KMS-11 (cell line): ENCODE data around the gene CACNA1I.

ENCODE experiments used
- H2AFZ ChIP-seq: fragments of 200-600 bp; sonication (generic); 2 replicates; pipeline ENCODE4 v1.6.1; 2016; ENCODE audit warnings: antibody characterized with exemption, mixed run types, low read depth
- H3K27ac ChIP-seq: fragments of 200-600 bp; sonication (generic); 2 replicates; pipeline ENCODE4 v1.6.1; 2016; ENCODE audit warnings: mild to moderate bottlenecking, mixed run types
- H3K27me3 ChIP-seq: fragments of 200-600 bp; sonication (generic); 2 replicates; pipeline ENCODE4 v1.6.1; 2017; ENCODE audit warnings: mild to moderate bottlenecking, low read depth, mixed run types, moderate library complexity; ENCODE audit not compliant: insufficient read depth
- H3K36me3 ChIP-seq: fragments of 200-600 bp; sonication (generic); 2 replicates; pipeline ENCODE4 v1.6.1; 2017; ENCODE audit warnings: mild to moderate bottlenecking, mixed run types; ENCODE audit not compliant: insufficient read depth
- H3K4me1 ChIP-seq: fragments of 200-600 bp; sonication (generic); 2 replicates; pipeline ENCODE4 v1.6.1; 2016; ENCODE audit warnings: mild to moderate bottlenecking, low read depth, mixed run types; ENCODE audit not compliant: poor library complexity, severe bottlenecking
- H3K4me2 ChIP-seq: fragments of 200-600 bp; sonication (generic); 2 replicates; pipeline ENCODE4 v1.7.0; 2016; ENCODE audit warnings: mild to moderate bottlenecking, mixed run types
- H3K4me3 ChIP-seq: fragments of 200-600 bp; sonication (generic); IDR thresholded peaks from 2 replicates; pipeline ENCODE4 v1.6.1; 2017; ENCODE audit warnings: low read depth, low read length, mixed read lengths; ENCODE audit not compliant: insufficient read depth
- H3K79me2 ChIP-seq: fragments of 200-600 bp; sonication (generic); 2 replicates; pipeline ENCODE4 v1.6.1; 2016; ENCODE audit warnings: low read depth, mixed run types; ENCODE audit not compliant: insufficient read depth
- H3K9ac ChIP-seq: fragments of 200-600 bp; sonication (generic); 2 replicates; pipeline ENCODE4 v1.6.1; 2016; ENCODE audit warnings: mild to moderate bottlenecking, mixed run types
- H4K20me1 ChIP-seq: fragments of 200-600 bp; sonication (generic); 2 replicates; pipeline ENCODE4 v1.6.1; 2016; ENCODE audit warnings: mild to moderate bottlenecking, mixed run types; ENCODE audit not compliant: insufficient read depth
- CTCF ChIP-seq: fragments of 200-600 bp; sonication (generic); conservative IDR thresholded peaks from 2 replicates; pipeline ENCODE4 v1.6.1; 2017; ENCODE audit warnings: low read depth, mild to moderate bottlenecking, antibody characterized with exemption, low read length, moderate library complexity, mixed read lengths

The CACNA1I gene

GRCh38 chr22:39575552-39575825, 4.9 kb downstream of the CACNA1I start:
- Histone ChIP-seq H3K4me3 (no peak overlapping the region), H4K20me1 (no peaks in the 10 kb centered on the region), H3K36me3 (no peaks in the 10 kb centered on the region), H3K79me2 (no peaks in the 10 kb centered on the region), H3K4me2 (no peak overlapping the region), H2AFZ (no peak overlapping the region), H3K27ac (no peak overlapping the region), H3K9ac (no peak overlapping the region), H3K4me1 (no peaks in the 10 kb centered on the region), H3K27me3 (peaks cover 92% of the 10 kb centered on the region)
- TF ChIP-seq CTCF: no peak

- no peaks in the 10 kb centered on the region for H3K36me3 ChIP-seq
- H3K79me2 ChIP-seq: no peaks in the 10 kb centered on the region
- no peaks in the 10 kb centered on the region for H4K20me1 ChIP-seq
- H3K9ac ChIP-seq: no peak overlapping the region
- no peak overlapping the region for H3K27ac ChIP-seq
- peaks cover 94% of the 10 kb centered on the region for H3K27me3 ChIP-seq
- no peak overlapping the region for H2AFZ ChIP-seq
- no peak for TF ChIP-seq CTCF
- H3K4me2 ChIP-seq: no peak overlapping the region
- H3K4me3 ChIP-seq: no peak overlapping the region
- no peaks in the 10 kb centered on the region for H3K4me1 ChIP-seq
Measured at GRCh38 chr22:39576027-39576426, 5.5 kb downstream of the CACNA1I start.

GRCh38 chr22:39577366-39577765, 6.8 kb downstream of the CACNA1I start:
- no peaks in the 10 kb centered on the region for H4K20me1 ChIP-seq
- no peaks in the 10 kb centered on the region for H3K79me2 ChIP-seq
- H2AFZ ChIP-seq: no peak overlapping the region
- H3K4me3 ChIP-seq: no peak overlapping the region
- TF ChIP-seq CTCF: no peak
- no peak overlapping the region for H3K4me2 ChIP-seq
- H3K27me3 ChIP-seq: peaks cover 96% of the 10 kb centered on the region
- H3K27ac ChIP-seq: no peak overlapping the region
- no peaks in the 10 kb centered on the region for H3K4me1 ChIP-seq
- no peak overlapping the region for H3K9ac ChIP-seq
- no peaks in the 10 kb centered on the region for H3K36me3 ChIP-seq

GRCh38 chr22:39577900-39578299, 7.3 kb downstream of the CACNA1I start:
- Histone ChIP-seq H3K36me3 (no peaks in the 10 kb centered on the region), H3K9ac (no peak overlapping the region), H3K4me3 (no peak overlapping the region), H2AFZ (no peak overlapping the region), H3K4me2 (no peak overlapping the region), H4K20me1 (no peaks in the 10 kb centered on the region), H3K4me1 (no peaks in the 10 kb centered on the region), H3K27me3 (peaks cover 91% of the 10 kb centered on the region), H3K79me2 (no peaks in the 10 kb centered on the region), H3K27ac (no peak overlapping the region)
- TF ChIP-seq CTCF: no peak

- no peaks in the 10 kb centered on the region for H3K4me1 ChIP-seq
- H3K4me3 ChIP-seq: no peak overlapping the region
- peaks cover 75% of the 10 kb centered on the region for H3K27me3 ChIP-seq
- no peak overlapping the region for H3K4me2 ChIP-seq
- no peaks in the 10 kb centered on the region for H4K20me1 ChIP-seq
- no peak overlapping the region for H3K9ac ChIP-seq
- no peak for TF ChIP-seq CTCF
- H3K27ac ChIP-seq: no peak overlapping the region
- H3K79me2 ChIP-seq: no peaks in the 10 kb centered on the region
- no peak overlapping the region for H2AFZ ChIP-seq
- H3K36me3 ChIP-seq: no peaks in the 10 kb centered on the region
Measured at GRCh38 chr22:39580006-39580441, 9.5 kb downstream of the CACNA1I start.
